H9 (cell line): Measurements from ENCODE around the gene SACM1L. TPM values are rescaled to one million over a fixed set of nuclear protein-coding genes. Genes with fewer than 3 reads are reported as not detected.
A peak's percentile ranks its signal among the peaks of the same experiment; 100 is the strongest.

Source experiments
- DNase-seq: peaks from one replicate; pipeline ENCODE4 v3.0.0-alpha.2; 2017
- H2AFZ ChIP-seq: one replicate; pipeline ENCODE4 v1.6.1; 2013; ENCODE audit warnings: mild to moderate bottlenecking, low read length, control low read depth, moderate library complexity
- H2AK5ac ChIP-seq: 2 replicates; pipeline ENCODE4 v1.6.1; 2013; ENCODE audit warnings: low read length, control low read depth, mixed read lengths; ENCODE audit not compliant: insufficient read length
- H2BK120ac ChIP-seq: one replicate; pipeline ENCODE4 v1.6.1; 2013; ENCODE audit warnings: low read depth, mild to moderate bottlenecking, low read length, control low read depth, inconsistent platforms; ENCODE audit not compliant: poor library complexity, severe bottlenecking
- H2BK12ac ChIP-seq: 2 replicates; pipeline ENCODE4 v1.6.1; 2013; ENCODE audit warnings: low read length, control low read depth, mixed read lengths, low read depth; ENCODE audit not compliant: insufficient read length
- H2BK15ac ChIP-seq: 2 replicates; pipeline ENCODE4 v1.6.1; 2013; ENCODE audit warnings: low read depth, low read length, control low read depth
- H2BK20ac ChIP-seq: one replicate; pipeline ENCODE4 v1.6.1; 2013; ENCODE audit warnings: low read depth, mild to moderate bottlenecking, low read length, control low read depth, inconsistent platforms; ENCODE audit not compliant: poor library complexity, severe bottlenecking
- H2BK5ac ChIP-seq: 2 replicates; pipeline ENCODE4 v1.6.1; 2013; ENCODE audit warnings: low read length, control low read depth, mixed read lengths; ENCODE audit not compliant: insufficient read length
- H3K14ac ChIP-seq: 2 replicates; pipeline ENCODE4 v1.6.1; 2013; ENCODE audit warnings: low read length, control low read depth; ENCODE audit not compliant: insufficient read depth
- H3K18ac ChIP-seq: 2 replicates; pipeline ENCODE4 v1.6.1; 2013; ENCODE audit warnings: low read depth, mild to moderate bottlenecking, mixed read lengths, low read length, control low read depth; ENCODE audit not compliant: insufficient read length
- H3K23ac ChIP-seq: 2 replicates; pipeline ENCODE4 v1.6.1; 2013; ENCODE audit warnings: low read length, control low read depth, mixed read lengths, low read depth; ENCODE audit not compliant: insufficient read length
- H3K23me2 ChIP-seq: 2 replicates; pipeline ENCODE4 v1.6.1; 2013; ENCODE audit warnings: low read depth, mild to moderate bottlenecking, mixed read lengths, low read length, control low read depth; ENCODE audit not compliant: insufficient read length, poor library complexity, severe bottlenecking
- H3K27ac ChIP-seq: 2 replicates; pipeline ENCODE4 v1.5.1; 2013; ENCODE audit warnings: low read length, control low read depth, mixed read lengths, low read depth; ENCODE audit not compliant: insufficient read length
- H3K27me3 ChIP-seq: 2 replicates; pipeline ENCODE4 v1.6.1; 2013; ENCODE audit warnings: low read length, control low read depth, inconsistent platforms; ENCODE audit not compliant: insufficient read depth
- H3K4ac ChIP-seq: 2 replicates; pipeline ENCODE4 v1.6.1; 2013; ENCODE audit warnings: low read depth, mild to moderate bottlenecking, control low read depth, inconsistent platforms, low read length, moderate library complexity
- H3K4me1 ChIP-seq: 2 replicates; pipeline ENCODE4 v1.6.1; 2013; ENCODE audit warnings: low read length, control low read depth, inconsistent platforms; ENCODE audit not compliant: insufficient read depth
- H3K4me2 ChIP-seq: 2 replicates; pipeline ENCODE4 v1.6.1; 2013; ENCODE audit warnings: low read length, control low read depth, mixed read lengths; ENCODE audit not compliant: insufficient read length, insufficient read depth
- H3K56ac ChIP-seq: 2 replicates; pipeline ENCODE4 v1.6.1; 2013; ENCODE audit warnings: low read depth, mild to moderate bottlenecking, mixed read lengths, low read length, control low read depth; ENCODE audit not compliant: insufficient read length
- H3K79me1 ChIP-seq: 2 replicates; pipeline ENCODE4 v1.6.1; 2013; ENCODE audit warnings: low read depth, mild to moderate bottlenecking, moderate library complexity, low read length, control low read depth, inconsistent platforms; ENCODE audit not compliant: insufficient read depth, poor library complexity, severe bottlenecking
- H3K79me2 ChIP-seq: 2 replicates; pipeline ENCODE4 v1.6.1; 2013; ENCODE audit warnings: low read length, control low read depth, inconsistent platforms; ENCODE audit not compliant: insufficient read depth
- H3K9ac ChIP-seq: 2 replicates; pipeline ENCODE4 v1.6.1; 2013; ENCODE audit warnings: low read length, control low read depth, mixed read lengths; ENCODE audit not compliant: insufficient read length; ENCODE audit errors: extremely low read depth
- H3K9me3 ChIP-seq: one replicate; pipeline ENCODE4 v1.6.1; 2013; ENCODE audit warnings: low read depth, low read length, inconsistent platforms; ENCODE audit not compliant: control insufficient read depth
- H3T11ph ChIP-seq: one replicate; pipeline ENCODE4 v1.6.1; 2013; ENCODE audit warnings: mild to moderate bottlenecking, low read length, control low read depth, inconsistent platforms
- H4K20me1 ChIP-seq: one replicate; pipeline ENCODE4 v1.6.1; 2013; ENCODE audit not compliant: control insufficient read depth, insufficient read length, insufficient read depth
- H4K5ac ChIP-seq: 2 replicates; pipeline ENCODE4 v1.6.1; 2013; ENCODE audit warnings: low read depth, mild to moderate bottlenecking, mixed read lengths, low read length, control low read depth; ENCODE audit not compliant: insufficient read length
- H4K8ac ChIP-seq: replicated peaks from 2 replicates; pipeline ENCODE4 v1.6.1; 2013; ENCODE audit warnings: low read length, control low read depth, mixed read lengths, low read depth; ENCODE audit not compliant: insufficient read length
- H4K91ac ChIP-seq: 2 replicates; pipeline ENCODE4 v1.6.1; 2013; ENCODE audit warnings: low read depth, mild to moderate bottlenecking, moderate library complexity, mixed read lengths, low read length, control low read depth; ENCODE audit not compliant: insufficient read length
- H3K27ac Mint-ChIP-seq, 3 experiments: 2 replicates in 2 of 3; 3 replicates in 1 of 3; pipeline ENCODE4 v1.8.0; 2020 to 2021; ENCODE audit warnings: mixed read lengths in 3 of 3, mild to moderate bottlenecking in 1 of 3, moderate library complexity in 1 of 3
- H3K27me3 Mint-ChIP-seq: 2 replicates; pipeline ENCODE4 v1.8.0; 2021; ENCODE audit warnings: low read depth, mild to moderate bottlenecking, moderate library complexity, mixed read lengths
- H3K36me3 Mint-ChIP-seq, 3 experiments: 2 replicates in 2 of 3; 3 replicates in 1 of 3; pipeline ENCODE4 v1.8.0; 2020 to 2021; ENCODE audit warnings: low read depth in 3 of 3, mixed read lengths in 3 of 3; ENCODE audit not compliant: insufficient read depth in 1 of 3
- H3K4me1 Mint-ChIP-seq, 2 experiments: 2 replicates each; pipeline ENCODE4 v1.8.0; 2020; ENCODE audit warnings: mixed read lengths in 2 of 2
- H3K4me3 Mint-ChIP-seq, 2 experiments: 2 replicates in 1 of 2; 3 replicates in 1 of 2; pipeline ENCODE4 v1.8.0; 2020 to 2021; ENCODE audit warnings: mild to moderate bottlenecking in 2 of 2, mixed read lengths in 2 of 2, moderate library complexity in 1 of 2
- H3K9me3 Mint-ChIP-seq, 2 experiments: 2 replicates in 1 of 2; 3 replicates in 1 of 2; pipeline ENCODE4 v1.8.0; 2020; ENCODE audit warnings: mild to moderate bottlenecking in 2 of 2, mixed read lengths in 2 of 2, moderate library complexity in 1 of 2
- WGBS: extraction: QIAGEN DNeasy Blood & Tissue Kit; methylation state at CpG from one replicate; pipeline ENCODE4 v1.1.7; 2013; ENCODE audit warnings: missing lambda C conversion rate, low lambda C conversion rate, mixed read lengths; ENCODE audit not compliant: insufficient read length; ENCODE audit errors: extremely low coverage; 5-methylcytosine and 5-hydroxymethylcytosine counted together
- total RNA-seq: library from RNA; stranded (reverse); gene quantifications from 2 replicates; pipeline ENCODE4 v1.2.1, GENCODE V29; 2021
- TF ChIP-seq, protein P1 (sequence below): fragments of 200-600 bp; sonication (generic); conservative IDR thresholded peaks from 3 replicates; pipeline ENCODE4 v1.8.0; 2021; ENCODE audit warnings: antibody characterized with exemption, mild to moderate bottlenecking

Gene SACM1L
- total RNA-seq, 1 experiment from 2014 or later: 52.8 TPM

- peaks cover 5% of the 10 kb centered on the region in 3 experiments; a peak in 5 of 7 replicates for H3K36me3 Mint-ChIP-seq
- H2BK15ac ChIP-seq: no peak overlapping the region
- H3K9me3 ChIP-seq: no peaks in the 10 kb centered on the region
- H3K4me1 Mint-ChIP-seq: peaks cover 7 to 14% of the 10 kb centered on the region in 2 experiments
- DNase-seq: no peak
- no peaks in the 10 kb centered on the region for H3K4me1 ChIP-seq
- TF ChIP-seq, protein P1, sequence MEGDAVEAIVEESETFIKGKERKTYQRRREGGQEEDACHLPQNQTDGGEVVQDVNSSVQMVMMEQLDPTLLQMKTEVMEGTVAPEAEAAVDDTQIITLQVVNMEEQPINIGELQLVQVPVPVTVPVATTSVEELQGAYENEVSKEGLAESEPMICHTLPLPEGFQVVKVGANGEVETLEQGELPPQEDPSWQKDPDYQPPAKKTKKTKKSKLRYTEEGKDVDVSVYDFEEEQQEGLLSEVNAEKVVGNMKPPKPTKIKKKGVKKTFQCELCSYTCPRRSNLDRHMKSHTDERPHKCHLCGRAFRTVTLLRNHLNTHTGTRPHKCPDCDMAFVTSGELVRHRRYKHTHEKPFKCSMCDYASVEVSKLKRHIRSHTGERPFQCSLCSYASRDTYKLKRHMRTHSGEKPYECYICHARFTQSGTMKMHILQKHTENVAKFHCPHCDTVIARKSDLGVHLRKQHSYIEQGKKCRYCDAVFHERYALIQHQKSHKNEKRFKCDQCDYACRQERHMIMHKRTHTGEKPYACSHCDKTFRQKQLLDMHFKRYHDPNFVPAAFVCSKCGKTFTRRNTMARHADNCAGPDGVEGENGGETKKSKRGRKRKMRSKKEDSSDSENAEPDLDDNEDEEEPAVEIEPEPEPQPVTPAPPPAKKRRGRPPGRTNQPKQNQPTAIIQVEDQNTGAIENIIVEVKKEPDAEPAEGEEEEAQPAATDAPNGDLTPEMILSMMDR: peak; percentile 52; the same call in 2 of the 3 replicates
- H4K8ac ChIP-seq: no peak overlapping the region
- no peak overlapping the region for H3K27ac ChIP-seq
- no peak overlapping the region for H3K4me2 ChIP-seq
- no peak overlapping the region for H2BK20ac ChIP-seq
- no peaks in the 10 kb centered on the region for H3K27me3 Mint-ChIP-seq
- H2AFZ ChIP-seq: no peak overlapping the region
- no peak overlapping the region for H2BK5ac ChIP-seq
- WGBS: no CpG with 5 or more reads among the region's 6 CpGs
- H3K23me2 ChIP-seq: no peaks in the 10 kb centered on the region
- no peak overlapping the region for H3K18ac ChIP-seq
- no peak overlapping the region for H3K14ac ChIP-seq
- H3K4ac ChIP-seq: no peak overlapping the region
- no peak overlapping the region for H4K91ac ChIP-seq
- no peaks in the 10 kb centered on the region for H3K27me3 ChIP-seq
- no peak overlapping the region for H3K4me3 Mint-ChIP-seq
- H3K9ac ChIP-seq: no peak overlapping the region
- H2BK120ac ChIP-seq: no peak overlapping the region
- H3K27ac Mint-ChIP-seq: peak overlapping the region in 2 of 3 experiments; percentile 23 to 26; a peak in 2 of 7 replicates
- 0 out of 2 replicates have a peak, but pooled peaks cover 1% of the 10 kb centered on the region for H3K79me2 ChIP-seq
- H3K79me1 ChIP-seq: no peaks in the 10 kb centered on the region
- no peak overlapping the region for H3K56ac ChIP-seq
- no peak overlapping the region for H3T11ph ChIP-seq
- no peaks in the 10 kb centered on the region for H4K20me1 ChIP-seq
- H3K9me3 Mint-ChIP-seq: peaks cover 4 to 5% of the 10 kb centered on the region in 2 experiments; a peak in 3 of 5 replicates
- no peak overlapping the region for H4K5ac ChIP-seq
- H2BK12ac ChIP-seq: no peak overlapping the region
- no peak overlapping the region for H2AK5ac ChIP-seq
- H3K23ac ChIP-seq: no peak overlapping the region
Measured at GRCh38 chr3:45654397-45654944, 34.7 kb upstream of the SACM1L start.
